Brain microvascular endothelial cell (primary cell): ENCODE results near the gene HOXD9.

Experiments
- DNase-seq: peaks from one replicate; pipeline ENCODE4 v3.0.0-alpha.2; 2020
- H3K27ac ChIP-seq: fragments of 250-450 bp; sonication (Bioruptor Pico); 2 replicates; pipeline ENCODE4 v1.5.1; 2020; ENCODE audit warnings: mild to moderate bottlenecking, moderate library complexity
- H3K27me3 ChIP-seq: fragments of 250-450 bp; sonication (Bioruptor Pico); replicated peaks from 2 replicates; pipeline ENCODE4 v1.5.1; 2020; ENCODE audit warnings: mild to moderate bottlenecking
- H3K36me3 ChIP-seq: fragments of 250-450 bp; sonication (Bioruptor Pico); replicated peaks from 2 replicates; pipeline ENCODE4 v1.5.1; 2020; ENCODE audit warnings: mild to moderate bottlenecking
- H3K4me3 ChIP-seq: 2 replicates; pipeline ENCODE4 v1.5.1; 2011; ENCODE audit warnings: low read depth, mild to moderate bottlenecking, control low read depth, low read length, moderate library complexity
- in situ Hi-C: cut with HindIII; loops from 2 replicates; pipeline ENCODE4 v1.10.0; 2017; ENCODE audit warnings: low sequenced_read_pairs, low pct_ligation_motif_present
- TF ChIP-seq, protein P1 (sequence below): IDR thresholded peaks from 2 replicates; pipeline ENCODE4 v1.5.1; 2011; ENCODE audit warnings: low read depth, mild to moderate bottlenecking, moderate library complexity, low read length, control low read depth, inconsistent platforms; ENCODE audit errors: missing control alignments

HOXD9 gene

DNA sequence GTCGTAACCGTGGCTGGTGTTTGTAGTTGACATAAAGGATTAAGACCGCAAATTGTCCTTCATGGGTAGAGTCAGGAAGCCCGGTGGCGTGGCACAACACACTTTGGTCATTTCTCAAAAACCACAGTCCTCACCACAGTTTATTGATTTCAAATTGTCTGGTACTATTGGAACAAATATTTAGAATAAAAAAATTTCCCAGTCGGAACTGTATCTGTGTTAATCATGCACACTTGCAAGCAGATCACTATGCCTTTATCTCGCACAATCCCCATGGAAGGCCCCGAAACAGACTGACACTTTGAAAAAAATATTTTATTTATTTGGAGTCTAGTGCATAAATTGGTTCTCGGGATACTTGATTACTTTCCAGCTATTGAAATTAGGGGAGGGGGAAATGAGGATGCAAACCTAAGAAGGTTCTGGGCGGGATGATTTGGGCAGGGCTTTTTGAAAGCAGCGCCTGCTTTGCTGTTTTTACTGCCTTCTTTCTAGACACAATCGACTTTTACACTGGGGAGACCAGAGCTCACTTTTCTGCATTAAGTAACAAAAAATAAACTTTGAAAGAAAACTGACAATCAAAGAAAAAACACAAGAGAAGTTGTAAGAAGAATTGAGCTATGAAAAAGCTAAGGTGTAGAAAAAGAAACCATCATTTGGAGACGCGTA, 50.5 kb downstream of the HOXD9 start:
- Histone ChIP-seq H3K4me3 (no peak overlapping the region), H3K27ac (no peak overlapping the region), H3K27me3 (peaks cover 81% of the 10 kb centered on the region), H3K36me3 (no peaks in the 10 kb centered on the region)
- in situ Hi-C loops: no loop called here
- DNase-seq: no peak
- TF ChIP-seq, protein P1, sequence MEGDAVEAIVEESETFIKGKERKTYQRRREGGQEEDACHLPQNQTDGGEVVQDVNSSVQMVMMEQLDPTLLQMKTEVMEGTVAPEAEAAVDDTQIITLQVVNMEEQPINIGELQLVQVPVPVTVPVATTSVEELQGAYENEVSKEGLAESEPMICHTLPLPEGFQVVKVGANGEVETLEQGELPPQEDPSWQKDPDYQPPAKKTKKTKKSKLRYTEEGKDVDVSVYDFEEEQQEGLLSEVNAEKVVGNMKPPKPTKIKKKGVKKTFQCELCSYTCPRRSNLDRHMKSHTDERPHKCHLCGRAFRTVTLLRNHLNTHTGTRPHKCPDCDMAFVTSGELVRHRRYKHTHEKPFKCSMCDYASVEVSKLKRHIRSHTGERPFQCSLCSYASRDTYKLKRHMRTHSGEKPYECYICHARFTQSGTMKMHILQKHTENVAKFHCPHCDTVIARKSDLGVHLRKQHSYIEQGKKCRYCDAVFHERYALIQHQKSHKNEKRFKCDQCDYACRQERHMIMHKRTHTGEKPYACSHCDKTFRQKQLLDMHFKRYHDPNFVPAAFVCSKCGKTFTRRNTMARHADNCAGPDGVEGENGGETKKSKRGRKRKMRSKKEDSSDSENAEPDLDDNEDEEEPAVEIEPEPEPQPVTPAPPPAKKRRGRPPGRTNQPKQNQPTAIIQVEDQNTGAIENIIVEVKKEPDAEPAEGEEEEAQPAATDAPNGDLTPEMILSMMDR: no peak

DNA sequence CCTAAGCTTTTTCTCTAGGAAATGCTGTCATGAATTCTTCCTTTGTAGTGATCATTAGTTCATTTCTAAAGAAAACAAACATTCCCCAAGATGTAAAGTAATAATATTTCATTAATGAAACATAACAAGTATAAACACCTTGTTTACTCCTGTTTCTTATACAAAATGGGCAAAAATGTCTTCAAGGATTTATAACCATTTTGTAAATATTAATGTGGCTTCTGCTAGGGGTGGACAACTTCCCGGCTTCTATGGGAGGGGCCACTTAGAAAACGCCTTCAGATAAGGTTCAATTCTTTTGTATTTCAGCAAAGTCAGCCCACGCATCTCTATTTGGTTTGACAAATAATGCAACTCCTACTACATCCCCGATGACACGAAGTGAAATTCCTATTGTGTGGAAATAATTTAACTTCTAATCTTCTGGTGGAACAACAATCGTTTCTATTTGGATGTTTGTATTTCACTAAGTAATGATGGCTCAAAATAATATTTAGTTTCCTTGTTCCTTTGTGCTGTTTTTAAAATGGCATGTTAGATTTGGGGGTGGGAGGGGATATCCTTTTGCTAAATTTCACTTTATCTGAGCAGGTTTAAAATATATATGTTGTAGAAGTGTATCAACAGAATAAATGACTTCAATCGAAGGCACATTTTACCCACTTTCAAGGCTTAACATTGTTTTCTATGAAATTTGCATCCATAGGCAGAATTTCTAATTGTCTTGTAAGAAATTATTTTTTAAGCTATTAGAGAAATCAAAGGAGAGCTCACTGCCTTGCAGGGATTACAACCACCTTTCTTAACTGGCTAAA, 51.3 kb downstream of the HOXD9 start:
- TF ChIP-seq, protein P1: no peak
- in situ Hi-C loops: no loop called here
- no peak for DNase-seq
- Histone ChIP-seq H3K27me3 (peaks cover 87% of the 10 kb centered on the region), H3K36me3 (no peaks in the 10 kb centered on the region), H3K4me3 (no peak overlapping the region), H3K27ac (no peak overlapping the region)

DNA sequence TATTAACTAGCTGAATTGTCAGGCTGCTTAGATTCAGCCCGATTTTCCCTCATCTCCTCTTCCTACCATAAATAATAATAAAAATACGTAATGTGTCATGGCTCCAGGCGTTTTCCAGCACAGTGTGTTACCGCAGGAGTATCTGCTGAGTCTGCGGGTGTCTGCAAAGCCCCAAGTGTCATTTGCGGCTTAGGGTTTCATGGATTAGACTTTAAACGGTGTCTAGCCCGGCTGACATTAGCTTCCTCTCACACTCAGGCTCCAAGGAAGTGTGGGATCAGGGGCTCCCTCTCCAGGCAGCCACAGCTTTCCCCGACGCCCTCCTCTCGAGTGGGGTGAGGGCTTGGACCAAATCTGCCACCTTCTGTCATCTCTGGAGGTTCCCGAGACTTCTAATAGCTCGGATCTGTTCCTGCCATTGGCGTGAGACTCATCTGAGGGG, 51.9 kb downstream of the HOXD9 start:
- in situ Hi-C loops: no loop called here
- H3K4me3 ChIP-seq: no peak overlapping the region
- H3K27ac ChIP-seq: no peak overlapping the region
- peaks cover 89% of the 10 kb centered on the region for H3K27me3 ChIP-seq
- no peaks in the 10 kb centered on the region for H3K36me3 ChIP-seq
- DNase-seq: no peak
- TF ChIP-seq, protein P1: no peak
